ENCODE results near the gene DUSP18.

Gene DUSP18

DNA sequence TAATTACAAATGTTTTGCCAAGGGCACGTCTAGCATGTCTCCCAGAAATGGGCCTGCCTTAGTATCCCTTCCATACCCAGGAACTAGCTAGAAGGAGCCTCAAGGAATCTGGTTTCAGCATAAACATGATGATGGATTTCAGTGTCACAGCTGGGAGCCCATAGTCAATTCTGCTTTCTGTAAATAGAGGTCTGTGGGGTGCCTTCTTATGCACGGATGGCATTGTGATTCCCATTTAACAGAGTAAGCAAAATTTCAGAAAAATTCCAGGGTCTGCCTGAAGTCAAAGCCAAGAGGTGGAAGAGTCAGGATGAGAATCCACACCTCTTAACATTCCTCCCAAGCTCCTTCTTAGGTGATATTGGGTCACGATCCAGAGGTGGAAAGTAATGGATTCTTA, 12.1 kb downstream of the DUSP18 start:
- Histone ChIP-seq H3K4me1 (no peaks in the 10 kb centered on the region), H3K27me3 (no peaks in the 10 kb centered on the region), H3K4me3 (ENCODE audit: low read depth, low read length) (no peak overlapping the region), H3K36me3 (no peaks in the 10 kb centered on the region), H3K9me3 (no peaks in the 10 kb centered on the region)
- DNase-seq = no peak
- no peak for TF ChIP-seq CTCF (IDR thresholded peaks at IDR 0.05; ENCODE audit: low read depth, low read length)

GRCh38 chr22:30654361-30654760, 13.3 kb downstream of the DUSP18 start:
- Histone ChIP-seq H3K36me3 (no peaks in the 10 kb centered on the region), H3K27me3 (no peaks in the 10 kb centered on the region)
- TF ChIP-seq CTCF (IDR thresholded peaks at IDR 0.05; ENCODE audit: low read depth, low read length) = no peak

DNA sequence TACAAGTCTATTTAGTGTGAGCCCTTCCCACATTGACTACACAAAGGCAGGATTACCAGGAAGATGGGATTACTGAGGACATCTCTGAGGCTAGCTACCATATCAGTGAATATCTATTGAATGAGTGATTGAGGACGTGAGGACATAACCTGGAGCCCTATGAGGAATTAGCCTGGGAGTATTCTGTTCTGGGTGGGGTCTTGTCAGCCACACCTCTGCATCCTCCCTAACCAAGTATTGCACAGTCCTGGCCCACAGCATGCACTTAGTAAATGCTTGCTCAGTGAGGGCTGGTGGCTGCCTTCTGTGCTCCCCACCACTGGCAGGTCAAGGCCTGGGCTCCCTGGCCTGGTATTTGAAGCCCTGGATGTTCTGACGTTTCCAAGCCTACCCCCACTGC, 14.8 kb downstream of the DUSP18 start:
- Histone ChIP-seq H3K4me3 (ENCODE audit: low read depth, low read length) (no peak overlapping the region), H3K9me3 (no peaks in the 10 kb centered on the region), H3K27me3 (no peaks in the 10 kb centered on the region), H3K4me1 (no peaks in the 10 kb centered on the region), H3K36me3 (no peaks in the 10 kb centered on the region)
- TF ChIP-seq CTCF (IDR thresholded peaks at IDR 0.05; ENCODE audit: low read depth, low read length) = no peak
- no peak for DNase-seq

More at GRCh38 chr22:30654361-30654760, 13.3 kb downstream of the DUSP18 start:
- H3K4me1 ChIP-seq = no peaks in the 10 kb centered on the region
- DNase-seq = no peak
- H3K4me3 ChIP-seq (ENCODE audit: low read depth, low read length) = no peak overlapping the region
- no peaks in the 10 kb centered on the region for H3K9me3 ChIP-seq

GRCh38 chr22:30650508-30651116, 17.1 kb downstream of the DUSP18 start:
- H3K9me3 ChIP-seq = no peaks in the 10 kb centered on the region
- DNase-seq = no peak
- H3K36me3 ChIP-seq = no peaks in the 10 kb centered on the region
- no peaks in the 10 kb centered on the region for H3K4me1 ChIP-seq
- H3K4me3 ChIP-seq (ENCODE audit: low read depth, low read length) = no peak overlapping the region
- H3K27me3 ChIP-seq = no peaks in the 10 kb centered on the region
- no peak for TF ChIP-seq CTCF (IDR thresholded peaks at IDR 0.05; ENCODE audit: low read depth, low read length)

- no peak for DNase-seq
- no peak overlapping the region for H3K4me3 ChIP-seq (ENCODE audit: low read depth, low read length)
- H3K36me3 ChIP-seq = no peaks in the 10 kb centered on the region
- H3K9me3 ChIP-seq = no peaks in the 10 kb centered on the region
- no peak for TF ChIP-seq CTCF (IDR thresholded peaks at IDR 0.05; ENCODE audit: low read depth, low read length)
- no peaks in the 10 kb centered on the region for H3K4me1 ChIP-seq
- H3K27me3 ChIP-seq = no peaks in the 10 kb centered on the region
Measured at GRCh38 chr22:30649430-30650007, 18.2 kb downstream of the DUSP18 start.

DNA sequence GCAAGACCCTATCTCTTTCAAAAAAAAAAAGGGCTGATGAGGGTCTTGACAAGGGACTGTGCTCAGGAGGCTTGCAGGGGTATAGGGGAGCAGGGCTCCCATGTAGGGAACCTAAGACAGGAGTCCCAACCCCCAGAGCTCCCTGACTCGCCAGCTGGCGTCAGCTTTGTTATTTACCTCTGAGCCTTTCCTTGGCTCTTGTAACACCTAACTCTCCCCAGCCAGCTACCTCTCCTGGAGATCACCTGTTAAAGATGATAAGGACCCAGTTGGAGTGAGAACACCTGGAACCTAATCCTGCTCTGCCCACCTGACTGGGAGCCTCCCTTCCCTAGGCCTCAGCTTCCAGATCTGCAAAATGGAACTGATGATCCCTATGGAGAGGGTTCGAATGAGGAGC, 18.9 kb downstream of the DUSP18 start:
- no peaks in the 10 kb centered on the region for H3K27me3 ChIP-seq

More for the DNA sequence above, 18.9 kb downstream of the DUSP18 start:
- H3K9me3 ChIP-seq = no peaks in the 10 kb centered on the region
- H3K4me3 ChIP-seq (ENCODE audit: low read depth, low read length) = no peak overlapping the region
- no peaks in the 10 kb centered on the region for H3K4me1 ChIP-seq
- no peaks in the 10 kb centered on the region for H3K36me3 ChIP-seq
- TF ChIP-seq CTCF (IDR thresholded peaks at IDR 0.05; ENCODE audit: low read depth, low read length) = no peak
- DNase-seq = no peak
